SK-N-SH treated with all-trans-retinoic acid at 6 μM for 48 hours (cell line): Measurements from ENCODE around the gene NDOR1.

Experiments used
- ATAC-seq: fragments of 200-7000 bp; cut with Tn5 transposase; 3 replicates; pipeline ENCODE4 v1.9.1; 2020; ENCODE audit warnings: mild to moderate bottlenecking, moderate library complexity
- ARNTL ChIP-seq: fragments of 450-650 bp; formaldehyde crosslinking; IDR thresholded peaks from 2 replicates; pipeline ENCODE4 v1.5.0; 2020; ENCODE audit warnings: low read depth, mild to moderate bottlenecking, moderate library complexity, borderline replicate concordance
- BACH2 ChIP-seq: fragments of 250-450 bp; sonication (Bioruptor Pico); IDR thresholded peaks from 2 replicates; pipeline ENCODE4 v1.9.0; 2021; ENCODE audit warnings: mild to moderate bottlenecking, borderline replicate concordance
- CREB5 ChIP-seq: fragments of 250-450 bp; sonication (Bioruptor Pico); IDR thresholded peaks from 2 replicates; pipeline ENCODE4 v1.5.1; 2020; ENCODE audit warnings: low read depth, mild to moderate bottlenecking, moderate library complexity
- CSDC2 ChIP-seq: fragments of 250-450 bp; sonication (Bioruptor Pico); IDR thresholded peaks from 2 replicates; pipeline ENCODE4 v1.5.0; 2020; ENCODE audit warnings: mild to moderate bottlenecking, moderate library complexity
- ESRRG ChIP-seq: fragments of 250-450 bp; sonication (Bioruptor Pico); IDR thresholded peaks from 2 replicates; pipeline ENCODE4 v1.6.1; 2021; ENCODE audit warnings: mild to moderate bottlenecking
- ISL1 ChIP-seq: fragments of 250-450 bp; sonication (Bioruptor Pico); IDR thresholded peaks from 2 replicates; pipeline ENCODE4 v2.1.2; 2022; ENCODE audit warnings: mild to moderate bottlenecking, moderate library complexity
- POU6F1 ChIP-seq: fragments of 250-450 bp; sonication (Bioruptor Pico); IDR thresholded peaks from 2 replicates; pipeline ENCODE4 v1.8.0; 2021; ENCODE audit warnings: low read depth, mild to moderate bottlenecking, moderate library complexity, borderline replicate concordance
- RARB ChIP-seq: fragments of 250-450 bp; sonication (Bioruptor Pico); IDR thresholded peaks from 2 replicates; pipeline ENCODE4 v1.8.0; 2021; ENCODE audit warnings: mild to moderate bottlenecking, moderate library complexity
- SNAI2 ChIP-seq: fragments of 250-450 bp; sonication (Bioruptor Pico); IDR thresholded peaks from 2 replicates; pipeline ENCODE4 v1.5.0; 2020; ENCODE audit warnings: mild to moderate bottlenecking, moderate library complexity
- TSHZ2 ChIP-seq: fragments of 250-450 bp; sonication (Bioruptor Pico); IDR thresholded peaks from 2 replicates; pipeline ENCODE4 v1.5.0; 2020; ENCODE audit warnings: mild to moderate bottlenecking, moderate library complexity
- ZC3H10 ChIP-seq: fragments of 250-450 bp; sonication (Bioruptor Pico); IDR thresholded peaks from 2 replicates; pipeline ENCODE4 v1.5.1; 2021; ENCODE audit warnings: mild to moderate bottlenecking, moderate library complexity
- ZFP3 ChIP-seq: fragments of 250-450 bp; sonication (Bioruptor Pico); IDR thresholded peaks from 2 replicates; pipeline ENCODE4 v1.5.0; 2020; ENCODE audit warnings: mild to moderate bottlenecking, moderate library complexity
- ZFP30 ChIP-seq: fragments of 450-650 bp; formaldehyde crosslinking; IDR thresholded peaks from 2 replicates; pipeline ENCODE4 v1.5.0; 2022; ENCODE audit warnings: mild to moderate bottlenecking, moderate library complexity
- ZNF70 ChIP-seq: fragments of 450-650 bp; formaldehyde crosslinking; IDR thresholded peaks from 2 replicates; pipeline ENCODE4 v1.5.0; 2020; ENCODE audit warnings: mild to moderate bottlenecking, moderate library complexity
- ZNF8 ChIP-seq: fragments of 450-650 bp; formaldehyde crosslinking; IDR thresholded peaks from 2 replicates; pipeline ENCODE4 v1.5.0; 2020; ENCODE audit warnings: mild to moderate bottlenecking, moderate library complexity
- TF ChIP-seq, protein P1 (sequence below): fragments of 250-450 bp; sonication (Bioruptor Pico); IDR thresholded peaks from 2 replicates; pipeline ENCODE4 v1.5.1; 2021; ENCODE audit warnings: mild to moderate bottlenecking, moderate library complexity

NDOR1 gene

DNA sequence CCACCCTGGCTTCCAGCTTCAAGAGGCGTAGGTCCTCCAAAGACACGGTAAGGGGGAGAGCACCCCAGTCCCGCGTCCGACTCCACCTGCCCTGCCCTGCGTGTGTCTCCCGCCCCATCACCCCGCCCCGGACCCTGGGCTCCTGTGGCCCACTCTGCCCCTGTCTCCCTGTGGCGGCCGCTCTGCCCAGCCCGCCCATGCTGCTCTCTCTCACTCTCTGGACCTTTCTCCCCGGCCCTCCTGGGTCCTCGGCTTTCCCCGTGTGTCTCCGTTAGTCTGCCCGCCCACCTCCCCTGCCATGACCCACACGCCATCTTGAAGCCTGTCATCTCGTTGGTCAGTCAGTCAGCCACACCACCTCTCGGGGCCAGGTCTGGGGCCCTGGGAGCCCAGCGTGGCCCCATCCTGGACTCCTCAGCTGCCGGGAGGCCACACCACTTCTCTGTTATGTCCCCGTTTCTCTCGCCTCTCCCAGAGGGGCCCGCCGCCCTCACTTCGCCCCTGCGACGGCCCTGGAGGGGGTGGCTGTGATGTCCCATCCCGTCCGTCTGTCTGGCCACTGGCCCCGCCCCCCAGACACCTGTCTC, 40.2 kb upstream of the NDOR1 start (continued):
- no peak for TF ChIP-seq SNAI2 (CRISPR knock-in tag)
- TF ChIP-seq ZNF70, result no peak
- TF ChIP-seq, all 23 proteins: peak for 0

DNA sequence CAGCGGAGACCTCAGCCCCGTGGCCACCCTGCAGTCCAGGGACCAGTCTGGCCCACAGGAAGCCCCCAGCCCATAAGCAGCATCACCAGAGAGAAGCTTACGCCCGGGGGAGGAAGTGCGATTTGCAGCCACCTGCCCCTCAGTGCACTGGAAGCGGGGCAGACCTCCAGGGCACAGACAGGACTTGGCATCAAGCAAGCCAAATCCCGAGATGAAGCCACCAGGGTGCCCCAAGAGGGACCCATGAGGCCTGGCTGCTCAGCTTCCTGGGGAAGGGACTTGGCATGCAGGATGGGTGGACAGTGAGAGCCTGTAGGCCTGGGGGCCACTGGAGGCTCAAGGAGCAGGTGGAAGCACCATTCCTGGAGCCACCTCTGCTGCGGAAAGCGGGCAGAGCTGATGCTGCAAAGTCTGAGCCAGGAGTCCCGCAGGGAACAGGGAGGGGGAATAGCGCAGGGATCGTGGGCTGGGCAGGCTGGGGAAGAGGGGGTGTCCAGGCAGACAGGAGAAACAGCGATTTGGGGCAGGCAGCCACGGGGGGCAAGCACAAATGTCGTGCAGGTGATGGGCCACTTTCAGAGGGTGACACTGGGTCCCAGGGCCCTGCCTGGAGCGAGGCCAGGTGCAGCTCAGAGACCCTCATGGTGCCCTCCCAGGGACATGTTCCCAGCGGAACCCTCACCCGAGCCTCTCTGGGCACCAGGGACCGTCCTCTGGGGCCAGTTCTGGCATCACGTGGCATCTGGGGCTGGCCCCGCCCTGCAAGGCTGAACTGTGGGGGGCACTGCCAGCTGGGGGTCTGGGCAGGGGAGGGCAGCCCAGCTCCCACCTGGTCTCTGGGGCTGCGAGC, 38.9 kb upstream of the NDOR1 start:
- TF ChIP-seq TSHZ2 (no peak), CREB5 (CRISPR knock-in tag) (no peak), ZNF8 (CRISPR knock-in tag) (no peak), ARNTL (no peak), BACH2 (CRISPR knock-in tag) (no peak), ZC3H10 (CRISPR knock-in tag) (no peak), POU6F1 (CRISPR knock-in tag) (no peak), ZNF70 (no peak), RARB (no peak)
- no peak for ATAC-seq

GRCh38 chr9:137167277-137167746, 38.2 kb upstream of the NDOR1 start:
- no peak for ATAC-seq
- TF ChIP-seq ZNF70 (no peak), RARB (no peak), ZFP30 (no peak), TSHZ2 (no peak), ESRRG (CRISPR knock-in tag) (no peak), ZFP3 (no peak), CSDC2 (CRISPR knock-in tag) (no peak), BACH2 (CRISPR knock-in tag) (no peak), ISL1 (CRISPR knock-in tag) (no peak)
- TF ChIP-seq, protein P1, sequence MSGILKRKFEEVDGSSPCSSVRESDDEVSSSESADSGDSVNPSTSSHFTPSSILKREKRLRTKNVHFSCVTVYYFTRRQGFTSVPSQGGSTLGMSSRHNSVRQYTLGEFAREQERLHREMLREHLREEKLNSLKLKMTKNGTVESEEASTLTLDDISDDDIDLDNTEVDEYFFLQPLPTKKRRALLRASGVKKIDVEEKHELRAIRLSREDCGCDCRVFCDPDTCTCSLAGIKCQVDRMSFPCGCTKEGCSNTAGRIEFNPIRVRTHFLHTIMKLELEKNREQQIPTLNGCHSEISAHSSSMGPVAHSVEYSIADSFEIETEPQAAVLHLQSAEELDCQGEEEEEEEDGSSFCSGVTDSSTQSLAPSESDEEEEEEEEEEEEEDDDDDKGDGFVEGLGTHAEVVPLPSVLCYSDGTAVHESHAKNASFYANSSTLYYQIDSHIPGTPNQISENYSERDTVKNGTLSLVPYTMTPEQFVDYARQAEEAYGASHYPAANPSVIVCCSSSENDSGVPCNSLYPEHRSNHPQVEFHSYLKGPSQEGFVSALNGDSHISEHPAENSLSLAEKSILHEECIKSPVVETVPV, result no peak
